ENCODE measurements around the gene PRXL2A.
A peak's percentile ranks its signal among the peaks of the same experiment; 100 is the strongest.
"Not testable (repeated sequence)": the region's sequence is repeated elsewhere in the genome, so short reads cannot be mapped to it uniquely, and the experiment has no call there.

The PRXL2A gene

DNA sequence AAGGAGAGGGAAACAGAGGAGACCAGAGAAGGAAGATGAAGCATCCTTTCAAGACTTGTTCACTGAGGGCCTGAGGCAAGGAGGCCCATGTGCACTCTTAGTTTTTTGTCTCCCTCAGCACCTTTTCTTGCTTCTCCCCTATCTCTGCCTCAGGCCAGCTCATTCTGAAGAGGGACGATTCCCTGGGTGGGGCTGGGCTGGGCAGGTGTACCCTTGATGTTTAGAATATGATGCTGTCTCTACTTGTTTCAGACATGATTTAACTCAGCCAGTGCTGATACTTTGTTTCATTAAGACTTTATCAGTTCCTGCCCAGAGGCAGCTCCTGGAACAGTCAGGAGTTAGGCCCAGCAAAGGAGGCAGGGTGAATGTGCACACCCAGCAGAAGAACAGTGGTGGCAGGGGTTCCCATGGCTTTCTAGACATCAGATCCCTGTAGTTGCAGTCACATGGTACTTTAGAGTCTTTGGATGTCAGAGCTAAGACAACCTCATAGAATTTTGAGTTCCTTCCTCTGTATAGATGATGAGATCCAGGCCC, 3.4 kb downstream of the PRXL2A start:
- no peak for DNase-seq (ENCODE audit: low read depth in 2 of 2)

DNA sequence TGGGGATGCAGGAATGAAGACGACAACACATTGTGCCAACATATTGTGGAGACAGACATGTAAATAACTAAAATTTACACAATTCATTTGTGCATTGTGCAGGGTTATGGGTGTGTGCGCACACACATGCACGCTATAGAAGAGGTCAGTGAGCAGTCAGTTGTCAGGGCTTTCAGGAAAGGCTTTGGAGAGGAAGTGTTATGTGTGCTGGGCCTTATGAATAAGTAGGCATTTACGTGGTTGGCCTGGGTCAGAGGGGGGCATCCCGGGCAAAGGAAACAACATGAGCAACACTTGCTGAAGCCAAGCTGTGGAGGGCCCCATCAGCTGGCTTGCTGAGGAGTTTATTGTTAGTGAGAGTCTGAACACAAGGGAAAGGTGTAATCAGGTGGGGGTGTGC, 4.1 kb downstream of the PRXL2A start:
- no peak for DNase-seq (ENCODE audit: low read depth in 2 of 2)

DNA sequence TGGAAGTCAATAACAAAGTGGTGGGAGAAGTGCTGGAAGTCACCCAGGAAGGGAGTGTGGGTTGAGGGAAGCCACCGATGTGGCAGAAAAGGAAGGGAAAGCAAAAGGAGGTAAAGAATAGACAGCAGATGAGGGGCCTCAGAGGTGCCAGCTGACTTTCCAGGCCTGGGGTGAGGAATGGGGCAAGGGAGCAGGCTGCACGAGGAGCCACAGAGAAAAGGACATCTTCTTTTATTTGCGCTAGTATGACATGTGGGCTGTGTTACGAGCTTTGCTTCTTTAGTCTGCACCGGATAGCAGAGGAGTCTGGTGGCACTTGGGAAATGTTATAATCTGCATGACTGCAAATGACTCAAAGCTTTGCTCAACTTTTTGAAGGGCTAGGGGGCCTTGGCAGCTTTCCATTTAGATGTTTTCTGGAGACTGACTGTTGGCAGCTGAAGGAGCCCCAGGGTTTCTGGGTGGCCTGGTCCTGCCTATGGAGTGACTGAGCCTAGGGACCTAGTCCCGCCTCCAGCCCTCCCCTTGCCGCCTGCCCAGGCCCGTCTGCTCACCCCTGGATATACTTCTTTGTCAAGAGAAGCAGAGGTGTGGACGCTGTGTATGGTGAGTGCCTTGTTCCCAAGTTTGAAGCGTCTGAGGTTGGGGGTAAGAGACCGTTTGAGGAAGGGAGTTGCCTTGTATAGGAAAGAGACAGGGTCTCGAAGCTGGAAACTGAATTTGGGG, 5.1 kb downstream of the PRXL2A start:
- peak; percentile 40 to 41 for DNase-seq (ENCODE audit: low read depth in 2 of 2)

DNA sequence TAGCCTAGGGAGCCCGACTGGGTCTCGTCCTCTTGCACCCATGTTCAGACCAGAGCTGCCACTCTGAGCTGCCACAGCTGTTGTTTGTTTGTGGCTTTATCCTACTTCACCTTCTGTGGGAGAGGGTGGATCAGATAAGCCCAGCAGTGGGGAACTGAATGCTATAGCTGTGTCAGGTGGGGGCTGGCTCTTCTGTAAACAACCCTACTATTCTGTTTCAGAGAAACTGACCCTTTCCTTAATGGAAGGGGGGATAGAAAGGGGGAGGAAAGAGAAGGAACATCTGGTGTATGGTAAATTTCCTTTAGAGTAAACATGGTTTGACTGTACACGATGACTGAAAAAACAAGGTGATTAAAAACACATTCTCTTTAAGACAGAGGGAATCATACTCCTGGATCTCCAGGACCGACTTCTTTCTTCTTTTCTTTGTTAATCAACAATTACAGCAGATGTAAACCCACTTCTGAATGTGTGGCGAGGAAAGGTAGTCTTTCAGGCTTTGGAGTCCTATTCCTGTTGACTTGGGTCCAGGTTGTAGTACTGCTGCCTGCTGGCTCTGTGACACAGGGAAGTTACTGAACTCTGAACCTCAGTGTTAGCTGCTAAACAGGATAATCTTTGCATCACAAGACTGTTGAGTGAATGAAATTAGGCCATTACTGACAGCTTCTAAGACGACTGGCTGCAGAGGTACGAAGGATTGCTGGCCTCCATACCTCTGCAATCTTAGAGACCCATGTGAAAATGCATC, 6.0 kb downstream of the PRXL2A start:
- DNase-seq (ENCODE audit: low read depth in 2 of 2) = no peak

- DNase-seq (ENCODE audit: low read depth in 2 of 2) = no peak
Observed at GRCh38 chr10:80415734-80416478, 7.6 kb downstream of the PRXL2A start.

DNA sequence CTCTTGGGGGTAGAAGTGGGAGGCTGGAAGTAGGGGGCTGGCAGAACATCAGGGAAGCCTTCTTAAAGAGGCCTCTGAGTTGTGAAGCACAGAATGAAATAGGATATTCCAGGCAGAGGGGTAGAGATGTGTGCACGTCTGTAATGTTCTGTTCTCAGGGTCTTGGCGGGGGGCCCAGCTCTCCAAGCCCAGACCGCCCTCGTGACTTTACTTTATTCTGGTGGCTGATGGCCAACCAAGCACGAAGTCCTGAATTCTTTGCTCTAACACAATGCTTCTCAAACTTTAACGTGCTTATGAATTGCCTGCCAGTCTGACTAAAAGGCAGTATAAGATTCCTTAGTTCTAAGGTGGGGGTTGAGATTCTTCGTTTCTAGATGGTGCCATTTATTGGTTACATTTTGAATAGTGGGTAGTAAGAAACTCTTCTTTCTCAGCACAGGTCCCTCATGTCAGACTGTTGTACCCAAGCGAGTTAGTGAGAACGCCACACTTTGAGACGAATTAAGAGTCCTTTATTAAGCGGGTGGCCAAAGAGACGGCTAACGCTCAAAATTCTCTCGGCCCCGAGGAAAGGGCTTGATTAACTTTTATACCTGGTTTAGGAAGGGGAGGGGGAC, 8.2 kb downstream of the PRXL2A start:
- DNase-seq (ENCODE audit: low read depth in 2 of 2) = peak; percentile 30 to 34

DNA sequence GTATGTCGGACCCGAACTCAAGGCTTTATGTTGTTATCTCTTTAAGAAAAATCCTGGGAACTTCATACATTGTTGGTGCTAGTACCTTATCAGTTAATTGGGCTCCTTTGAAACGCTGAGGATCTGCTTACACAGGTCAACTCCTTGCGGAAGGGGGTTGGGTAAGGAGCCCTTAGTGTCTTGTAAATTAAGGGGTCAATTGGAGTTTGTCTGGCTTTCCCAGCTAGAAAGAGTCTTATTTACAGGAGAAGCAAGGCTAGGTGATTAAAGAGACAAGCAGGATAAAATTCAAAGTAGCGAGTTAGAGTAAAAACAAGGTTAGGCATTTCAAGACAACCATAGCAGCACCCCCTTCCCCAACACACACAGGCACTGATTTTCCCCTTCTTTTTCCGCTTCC, 8.9 kb downstream of the PRXL2A start:
- DNase-seq (ENCODE audit: low read depth in 2 of 2) = not testable (repeated sequence)

DNA sequence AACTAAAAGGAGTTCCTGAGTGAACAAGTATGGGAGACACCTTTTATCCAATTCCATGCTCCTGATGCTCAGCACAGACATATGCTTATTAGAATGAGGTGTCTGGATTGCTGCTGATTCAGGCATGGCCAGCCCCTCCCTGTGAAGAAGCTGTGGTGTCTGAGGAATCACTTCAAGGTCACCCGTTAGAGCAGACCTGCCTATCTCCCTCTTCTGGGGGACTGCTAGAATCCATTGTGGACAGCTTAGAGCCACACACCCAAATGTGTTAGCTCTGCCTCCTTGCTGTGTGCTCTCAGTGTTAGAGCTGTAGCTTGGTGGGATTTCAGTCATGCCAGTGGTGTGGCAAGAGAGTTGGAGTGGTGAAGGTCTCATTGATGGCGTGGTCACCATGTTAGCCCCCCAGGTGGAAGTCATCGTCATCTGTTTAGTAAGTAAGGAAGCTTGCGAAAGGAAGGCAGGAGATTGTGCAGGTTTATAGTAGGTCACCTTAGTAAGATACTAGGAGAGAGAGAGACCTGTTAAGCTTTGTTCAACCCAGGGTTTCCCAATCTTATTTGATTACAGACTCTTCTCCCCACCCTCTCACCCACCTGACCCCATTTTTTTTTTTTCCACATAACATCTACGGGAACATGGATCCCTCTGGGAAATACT, 12.8 kb downstream of the PRXL2A start:
- DNase-seq (ENCODE audit: low read depth in 2 of 2) = no peak

- DNase-seq (ENCODE audit: low read depth in 2 of 2) = no peak
Observed at GRCh38 chr10:80421707-80422536, 13.6 kb downstream of the PRXL2A start.

DNA sequence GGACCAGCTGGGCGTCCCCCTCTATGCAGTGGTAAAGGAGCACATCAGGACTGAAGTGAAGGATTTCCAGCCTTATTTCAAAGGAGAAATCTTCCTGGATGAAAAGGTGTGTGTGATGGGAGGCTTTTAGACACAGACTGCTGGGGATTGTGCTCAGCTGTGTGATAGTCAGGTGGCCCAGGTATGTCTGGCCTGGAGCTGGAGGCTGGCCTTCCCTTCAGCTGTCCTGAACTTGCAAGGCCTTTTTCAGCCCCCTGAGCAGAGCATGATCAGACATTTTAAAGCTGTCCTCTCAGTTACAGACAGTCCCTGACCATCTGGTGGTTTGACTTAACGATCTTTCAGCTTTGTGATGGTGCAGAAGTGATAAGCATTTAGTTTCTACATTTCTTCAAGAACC, 17.6 kb downstream of the PRXL2A start:
- DNase-seq (ENCODE audit: low read depth in 2 of 2) = no peak

DNA sequence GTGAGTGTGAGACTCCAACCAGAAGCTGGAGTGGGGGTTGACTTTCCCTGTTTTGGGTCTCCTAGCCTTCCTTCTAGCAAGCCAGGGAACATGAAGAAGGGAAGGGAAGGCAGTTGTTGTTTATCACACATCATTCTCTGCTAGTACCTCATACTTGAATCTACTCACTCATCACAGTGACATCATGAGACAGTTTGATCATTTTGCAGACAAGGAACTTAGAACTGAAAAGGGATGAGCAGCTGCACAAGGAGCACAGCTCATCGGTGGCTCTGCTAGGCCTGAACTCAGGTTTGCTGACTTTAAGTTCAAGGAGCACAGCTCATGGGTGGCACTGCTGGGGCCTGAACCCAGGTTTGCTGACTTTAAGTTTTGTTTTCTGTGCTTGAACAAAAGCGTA, 19.2 kb downstream of the PRXL2A start:
- no peak for DNase-seq (ENCODE audit: low read depth in 2 of 2)

DNA sequence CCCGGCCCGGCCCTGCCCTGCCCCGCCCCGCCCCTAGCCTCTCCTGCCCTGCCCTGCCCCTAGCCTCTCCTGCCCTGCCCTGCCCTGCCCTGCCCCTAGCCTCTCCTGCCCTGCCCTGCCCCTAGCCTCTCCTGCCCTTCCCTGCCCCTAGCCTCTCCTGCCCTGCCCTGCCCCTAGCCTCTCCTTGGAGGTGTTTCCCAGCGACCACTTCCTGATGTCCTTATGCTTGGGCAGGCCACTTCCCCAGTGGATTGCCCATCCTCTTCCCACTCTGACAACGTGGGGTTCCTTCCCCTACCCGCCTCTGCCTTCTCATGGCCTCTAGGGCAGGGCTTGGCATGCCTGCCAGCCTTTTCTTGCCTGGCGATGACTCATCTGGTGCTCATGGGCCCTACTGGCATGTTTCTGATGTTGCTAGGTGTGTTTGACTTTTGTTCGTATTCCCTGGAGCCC, 21.2 kb downstream of the PRXL2A start:
- no peak for DNase-seq (ENCODE audit: low read depth in 2 of 2)

DNA sequence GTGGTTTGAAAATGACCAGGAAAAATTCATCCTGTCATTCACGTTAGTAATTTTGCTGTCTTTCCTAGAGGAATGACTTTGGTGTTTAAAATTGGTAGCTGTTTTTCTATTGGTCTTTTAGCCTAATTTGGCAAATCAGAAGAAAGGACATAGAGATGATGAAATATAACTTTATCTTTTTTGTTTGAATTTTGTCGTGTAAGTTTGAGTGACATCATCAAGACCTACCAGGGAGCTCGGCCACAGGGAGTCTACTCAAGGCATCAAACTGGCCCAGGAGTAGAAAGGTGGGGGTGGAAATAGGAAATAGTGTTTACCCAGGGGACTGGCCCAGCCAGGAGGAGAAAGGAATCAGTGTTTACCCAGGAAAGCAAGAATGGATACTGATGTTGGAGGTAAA, 24.8 kb downstream of the PRXL2A start:
- DNase-seq (ENCODE audit: low read depth in 2 of 2) = no peak

DNA sequence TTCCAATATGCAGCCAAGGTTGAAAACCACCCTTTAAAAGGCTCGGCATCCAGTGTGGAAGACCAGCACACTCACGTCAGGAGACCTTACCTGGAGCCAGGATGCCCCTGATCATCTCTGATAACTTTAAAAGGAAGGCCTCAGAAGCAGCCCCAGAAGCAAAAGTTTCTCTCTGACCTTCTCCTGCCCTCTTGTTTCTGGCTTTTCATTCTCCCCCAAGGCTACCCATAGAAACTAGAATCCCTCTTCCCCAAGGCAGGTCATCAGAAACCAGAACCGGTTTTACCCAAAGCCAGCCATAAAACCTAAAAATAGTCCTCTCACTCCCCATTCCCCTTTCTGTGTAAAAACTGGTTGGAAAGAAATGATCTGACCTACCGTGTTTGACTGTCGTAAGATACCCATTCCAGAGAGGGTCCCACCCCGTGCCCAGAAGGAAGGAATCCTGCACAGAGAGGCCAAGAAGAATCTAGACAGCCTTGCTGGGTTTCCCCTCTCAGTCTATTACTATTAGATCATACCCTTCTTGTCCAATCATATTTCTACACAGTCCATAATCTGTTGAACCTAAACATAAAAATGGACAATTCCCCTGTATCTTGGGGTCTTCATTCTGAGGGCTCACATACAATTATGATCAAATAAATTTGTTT, 28.2 kb downstream of the PRXL2A start:
- DNase-seq (ENCODE audit: low read depth in 2 of 2) = no peak

DNA sequence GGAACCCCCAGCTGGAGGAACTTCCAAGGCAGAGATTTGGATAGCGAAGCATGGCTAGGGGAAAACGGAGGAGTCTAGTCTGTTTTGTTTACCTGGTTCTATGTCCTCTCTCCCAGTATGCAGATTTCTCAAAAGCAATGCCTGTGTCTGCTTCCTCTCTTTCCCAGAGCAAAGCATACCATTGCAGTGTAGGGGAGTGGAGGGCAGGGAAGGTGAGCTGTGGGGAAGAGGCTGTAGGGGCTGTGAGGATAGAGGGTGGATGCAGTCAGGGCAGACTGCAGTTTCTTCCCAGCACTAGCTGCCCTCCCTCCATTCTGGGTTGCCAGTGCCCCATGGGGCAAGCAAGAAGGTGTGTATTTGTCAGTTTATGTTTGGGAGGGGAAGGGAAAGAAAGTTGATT, 28.9 kb downstream of the PRXL2A start:
- DNase-seq (ENCODE audit: low read depth in 2 of 2) = no peak

- no peak for DNase-seq (ENCODE audit: low read depth in 2 of 2)
Observed at GRCh38 chr10:80441831-80442230, 33.5 kb downstream of the PRXL2A start.

DNA sequence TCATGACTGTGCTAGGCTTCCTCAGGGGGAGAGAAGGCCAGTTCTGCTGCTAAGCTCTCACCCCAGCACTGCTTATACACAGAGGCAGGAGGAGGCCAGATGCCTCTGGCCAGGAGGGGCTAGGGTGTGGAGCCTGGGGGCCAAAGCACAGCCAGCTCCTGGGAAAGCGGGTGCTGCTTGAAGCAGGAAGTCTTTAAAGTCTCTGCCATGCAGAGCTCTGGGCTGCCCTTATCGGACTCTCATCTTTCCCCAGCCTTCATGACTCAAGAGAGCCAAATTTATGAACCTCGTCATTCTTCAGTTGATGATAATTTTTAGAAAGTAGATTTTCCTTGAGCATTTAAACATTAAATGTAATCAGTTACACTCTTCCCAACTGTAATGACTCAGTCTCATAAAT, 34.5 kb downstream of the PRXL2A start:
- DNase-seq (ENCODE audit: low read depth in 2 of 2) = no peak

GRCh38 chr10:80443531-80443974, 35.2 kb downstream of the PRXL2A start:
- no peak for DNase-seq (ENCODE audit: low read depth in 2 of 2)

GRCh38 chr10:80444124-80444523, 35.8 kb downstream of the PRXL2A start:
- no peak for DNase-seq (ENCODE audit: low read depth in 2 of 2)

All from fibroblast of skin of left biceps (primary cell).